GM08714 (cell line): ENCODE results near the gene MLN.
A peak's percentile ranks its signal among the peaks of the same experiment; 100 is the strongest.

Source experiments
- H3K4me3 ChIP-seq: fragments of 200-500 bp; sonication (Bioruptor generic); 2 replicates; pipeline ENCODE4 v1.5.1; 2014; ENCODE audit warnings: mild to moderate bottlenecking, low read length, inconsistent platforms
- ZNF274 ChIP-seq: IDR thresholded peaks from 2 replicates; pipeline ENCODE4 v1.6.1; 2012; ENCODE audit warnings: mild to moderate bottlenecking, low read depth, low read length

Gene MLN

GRCh38 chr6:33792981-33793380, 10.8 kb downstream of the MLN start:
- no peak overlapping the region for H3K4me3 ChIP-seq
- no peak for TF ChIP-seq ZNF274

- no peak for TF ChIP-seq ZNF274
- no peak overlapping the region for H3K4me3 ChIP-seq
These were observed 12.2 kb downstream of the MLN start for GRCh38 chr6:33791620-33792019.

- no peak overlapping the region for H3K4me3 ChIP-seq
- TF ChIP-seq ZNF274 = no peak
These were observed 12.9 kb downstream of the MLN start for GRCh38 chr6:33790910-33791309.

GRCh38 chr6:33790379-33790778, 13.4 kb downstream of the MLN start:
- TF ChIP-seq ZNF274 = no peak
- no peak overlapping the region for H3K4me3 ChIP-seq

- H3K4me3 ChIP-seq = peak overlapping the region; percentile 7; the same call in 1 of the 2 replicates
- no peak for TF ChIP-seq ZNF274
These were observed 14.3 kb downstream of the MLN start for GRCh38 chr6:33789550-33789895.

GRCh38 chr6:33788694-33789549, 14.9 kb downstream of the MLN start, which contains the start of gene LEMD2:
Gene LEMD2, minus strand, starts transcription at chr6:33789130. Its CDS starts 14 bp downstream, at chr6:33789116.
- peak within 1 kb of the TSS; percentile 94 for H3K4me3 ChIP-seq
- TF ChIP-seq ZNF274 = no peak

- TF ChIP-seq ZNF274 = no peak
- peak overlapping the region; percentile 94 for H3K4me3 ChIP-seq
These were observed 15.7 kb downstream of the MLN start for GRCh38 chr6:33787954-33788693.

- no peak for TF ChIP-seq ZNF274
- peak overlapping the region; percentile 94; the same call in 1 of the 2 replicates for H3K4me3 ChIP-seq
These were observed 16.4 kb downstream of the MLN start for GRCh38 chr6:33787346-33787953.

GRCh38 chr6:33786736-33787135, 17.1 kb downstream of the MLN start:
- no peak overlapping the region for H3K4me3 ChIP-seq
- no peak for TF ChIP-seq ZNF274

GRCh38 chr6:33785778-33786177, 18.0 kb downstream of the MLN start:
- H3K4me3 ChIP-seq = no peak overlapping the region

GRCh38 chr6:33784787-33785186, 19.0 kb downstream of the MLN start:
- TF ChIP-seq ZNF274 = no peak
- H3K4me3 ChIP-seq = no peak overlapping the region

More at GRCh38 chr6:33785778-33786177, 18.0 kb downstream of the MLN start:
- no peak for TF ChIP-seq ZNF274

GRCh38 chr6:33783781-33784520, 19.9 kb downstream of the MLN start:
- H3K4me3 ChIP-seq = no peak overlapping the region
- no peak for TF ChIP-seq ZNF274

- no peak for TF ChIP-seq ZNF274
- H3K4me3 ChIP-seq = no peak overlapping the region
These were observed 21.2 kb downstream of the MLN start for GRCh38 chr6:33782561-33782960.

- no peak overlapping the region for H3K4me3 ChIP-seq
- no peak for TF ChIP-seq ZNF274
These were observed 22.4 kb downstream of the MLN start for GRCh38 chr6:33781131-33781975.
